MV-4-11 (cell line): ENCODE results near the gene LECT2.
A peak's percentile ranks its signal among the peaks of the same experiment; 100 is the strongest.

Experiments
- DNase-seq: peaks from one replicate; lab custom pipeline; 2025; lab: John Stamatoyannopoulos, UW

LECT2 gene

DNA sequence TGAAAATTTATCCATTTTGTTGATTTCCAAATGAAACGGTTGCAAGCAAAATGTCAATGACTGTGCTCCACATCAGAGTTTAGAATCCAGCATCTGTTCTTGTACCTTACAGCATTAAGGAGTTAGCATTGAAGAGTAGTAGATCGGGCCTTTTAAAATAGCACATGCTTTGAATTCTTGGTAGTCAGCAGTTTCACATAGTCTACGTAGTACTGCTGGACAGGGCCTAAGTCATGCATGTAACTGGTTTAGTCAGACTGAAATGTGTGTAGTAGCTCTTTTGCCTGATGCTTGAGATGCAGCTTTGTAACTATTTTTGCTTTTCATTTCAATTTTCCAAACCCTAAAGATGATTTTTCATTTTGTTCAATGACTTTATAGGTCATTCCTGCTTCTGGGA, 19.8 kb downstream of the LECT2 start:
- DNase-seq, result no peak

DNA sequence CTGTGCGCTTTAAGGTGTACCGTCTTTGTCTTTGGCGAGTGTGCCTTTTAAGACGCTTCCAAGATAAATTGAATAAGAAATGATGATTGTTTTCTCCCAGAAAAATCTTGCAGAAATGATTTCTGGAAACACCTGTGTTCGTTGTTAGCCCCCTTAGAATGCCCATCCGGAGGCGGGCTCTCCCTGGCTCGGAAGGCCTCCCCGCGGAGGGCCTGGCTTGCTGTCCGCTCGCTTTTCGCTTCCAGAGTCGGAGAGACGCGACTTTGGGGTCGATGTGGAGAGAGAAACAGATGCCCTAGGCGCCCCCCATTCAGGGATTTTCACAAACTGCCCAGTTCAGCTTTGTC, 23.9 kb downstream of the LECT2 start:
- DNase-seq, result no peak

DNA sequence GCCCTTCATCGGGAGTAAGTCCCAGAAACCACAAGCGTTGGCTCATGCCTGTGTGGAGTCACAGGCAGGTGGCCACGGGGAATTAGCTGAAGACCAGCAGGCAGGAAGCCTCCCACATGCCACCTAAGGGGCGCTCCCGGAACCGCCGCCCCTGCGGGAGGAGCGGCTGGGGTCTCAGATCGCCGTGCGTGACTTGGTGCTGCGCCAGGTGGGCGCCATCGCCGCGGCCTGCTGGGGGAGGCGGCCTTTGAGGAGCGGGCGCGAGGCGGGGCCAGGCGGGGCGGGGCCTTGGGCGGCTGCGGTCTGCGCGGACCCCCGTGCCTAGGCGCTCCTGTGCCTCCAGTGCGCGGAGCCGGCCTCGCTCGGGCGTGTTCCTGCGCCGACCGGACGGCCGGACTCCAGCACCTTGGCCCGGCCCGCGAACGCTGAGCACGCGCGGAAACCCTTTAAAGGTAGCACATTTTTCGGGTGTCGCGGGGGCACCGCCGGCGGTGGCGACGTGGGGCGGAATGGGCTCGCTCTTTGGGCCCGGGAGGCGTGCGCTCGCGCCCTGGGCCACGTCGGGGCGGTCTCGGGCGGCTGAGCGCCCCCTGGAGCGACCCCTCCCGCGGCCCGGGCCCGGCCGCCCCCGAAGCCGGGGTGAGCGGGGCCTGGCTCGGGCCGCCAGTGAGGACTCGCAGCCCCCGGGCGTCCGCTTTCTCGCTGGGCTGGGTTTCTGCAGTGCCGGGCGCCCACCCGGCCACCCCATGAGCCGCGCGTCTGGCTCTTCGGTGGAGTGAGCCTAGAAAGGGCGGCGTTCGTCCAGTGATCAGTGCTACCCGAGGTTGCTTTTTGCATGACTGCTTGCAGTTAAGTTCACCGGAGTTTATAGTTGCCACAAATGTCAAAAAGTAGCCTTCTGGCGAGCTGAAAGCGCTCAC, 24.5 kb downstream of the LECT2 start:
- no peak for DNase-seq

DNA sequence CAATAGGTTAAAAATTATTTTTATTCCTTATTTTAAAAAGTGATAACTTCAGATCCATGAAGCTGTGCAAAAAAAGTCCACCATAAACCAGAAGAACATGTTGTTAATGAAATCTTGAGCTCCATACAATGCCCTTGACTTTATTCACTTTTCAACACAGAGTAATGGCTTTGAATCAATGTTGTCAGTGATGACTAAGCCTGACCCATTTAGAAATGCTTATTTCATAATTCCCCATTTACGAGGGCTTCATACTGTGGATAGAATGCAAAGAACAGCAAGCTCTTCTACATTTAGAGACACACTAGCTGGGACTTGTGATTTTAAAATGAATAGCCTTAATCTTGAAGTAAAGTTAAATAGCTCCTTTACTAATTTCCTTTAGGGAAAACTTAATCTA, 33.4 kb downstream of the LECT2 start:
- peak; percentile 14 for DNase-seq

DNA sequence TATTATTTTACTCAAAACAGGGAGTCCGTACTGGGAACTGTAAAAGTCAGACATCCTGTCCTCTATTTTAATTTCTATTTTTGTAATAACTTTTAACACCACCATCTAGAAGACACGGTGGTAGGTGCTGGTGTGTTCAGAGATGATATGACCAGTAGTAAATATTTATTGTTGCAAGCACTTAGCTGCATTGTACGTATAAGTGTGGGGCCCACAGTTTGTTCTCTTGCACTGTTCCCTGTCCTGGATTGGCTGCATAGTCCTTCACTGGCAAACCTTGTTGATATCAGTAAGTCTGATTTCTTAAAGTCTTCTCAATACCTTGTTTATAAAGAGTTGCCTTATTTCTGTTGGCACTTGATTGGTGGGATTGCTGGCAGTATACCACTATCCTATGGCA, 34.6 kb downstream of the LECT2 start:
- DNase-seq, result no peak

DNA sequence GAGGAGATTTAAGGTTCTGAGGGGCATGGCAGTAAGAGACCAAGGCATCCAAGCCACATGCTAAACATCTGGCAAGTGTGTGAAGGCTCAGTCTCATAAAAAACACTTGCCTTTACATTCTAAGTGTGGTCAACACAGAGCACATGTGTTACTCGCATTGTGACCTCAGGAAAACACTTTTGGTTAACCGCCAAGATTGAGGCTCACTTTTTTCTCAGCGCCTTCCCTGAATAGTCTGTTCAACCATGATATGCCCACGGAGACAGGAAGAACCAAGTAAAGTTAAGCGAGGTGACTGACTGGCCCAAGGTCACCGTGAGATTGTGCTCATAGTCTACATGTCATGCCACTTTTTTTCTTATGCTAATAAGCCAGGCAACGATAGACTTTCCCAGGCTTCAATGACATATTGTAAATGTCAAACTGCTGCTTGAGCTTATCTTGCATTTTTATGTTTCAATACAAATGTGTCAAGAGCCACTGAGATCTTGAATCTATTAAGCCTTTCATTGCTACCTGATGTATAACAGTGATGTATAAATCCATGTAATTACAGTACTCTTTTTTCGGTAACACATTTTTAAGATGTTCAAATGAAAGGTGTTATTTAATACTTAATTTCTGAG, 38.0 kb downstream of the LECT2 start:
- no peak for DNase-seq

DNA sequence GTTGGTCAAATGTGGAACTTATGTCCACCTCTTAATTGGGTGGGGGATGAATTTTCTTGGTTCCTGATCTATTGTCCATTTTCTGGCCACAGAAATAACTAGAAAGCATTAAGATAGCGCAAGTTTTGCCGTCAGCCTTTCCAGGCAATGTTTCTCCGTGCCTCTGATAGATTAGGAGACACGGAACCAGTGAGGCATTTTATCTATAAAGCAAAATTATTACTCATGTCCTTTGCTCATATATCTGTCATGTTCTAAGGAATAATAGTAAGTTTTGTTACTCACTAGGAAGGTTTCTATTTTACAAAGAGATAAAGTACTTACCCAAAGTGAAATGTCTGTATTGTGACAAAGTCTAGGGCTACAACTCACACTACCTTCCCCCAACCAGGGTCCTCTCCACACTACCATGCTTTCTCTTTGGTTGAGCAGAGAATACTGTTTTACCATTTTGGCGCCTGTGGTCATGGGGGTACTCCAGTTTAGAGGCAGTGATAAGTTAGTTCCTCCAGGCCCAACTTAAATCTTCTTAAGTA, 39.2 kb downstream of the LECT2 start:
- DNase-seq, result no peak

DNA sequence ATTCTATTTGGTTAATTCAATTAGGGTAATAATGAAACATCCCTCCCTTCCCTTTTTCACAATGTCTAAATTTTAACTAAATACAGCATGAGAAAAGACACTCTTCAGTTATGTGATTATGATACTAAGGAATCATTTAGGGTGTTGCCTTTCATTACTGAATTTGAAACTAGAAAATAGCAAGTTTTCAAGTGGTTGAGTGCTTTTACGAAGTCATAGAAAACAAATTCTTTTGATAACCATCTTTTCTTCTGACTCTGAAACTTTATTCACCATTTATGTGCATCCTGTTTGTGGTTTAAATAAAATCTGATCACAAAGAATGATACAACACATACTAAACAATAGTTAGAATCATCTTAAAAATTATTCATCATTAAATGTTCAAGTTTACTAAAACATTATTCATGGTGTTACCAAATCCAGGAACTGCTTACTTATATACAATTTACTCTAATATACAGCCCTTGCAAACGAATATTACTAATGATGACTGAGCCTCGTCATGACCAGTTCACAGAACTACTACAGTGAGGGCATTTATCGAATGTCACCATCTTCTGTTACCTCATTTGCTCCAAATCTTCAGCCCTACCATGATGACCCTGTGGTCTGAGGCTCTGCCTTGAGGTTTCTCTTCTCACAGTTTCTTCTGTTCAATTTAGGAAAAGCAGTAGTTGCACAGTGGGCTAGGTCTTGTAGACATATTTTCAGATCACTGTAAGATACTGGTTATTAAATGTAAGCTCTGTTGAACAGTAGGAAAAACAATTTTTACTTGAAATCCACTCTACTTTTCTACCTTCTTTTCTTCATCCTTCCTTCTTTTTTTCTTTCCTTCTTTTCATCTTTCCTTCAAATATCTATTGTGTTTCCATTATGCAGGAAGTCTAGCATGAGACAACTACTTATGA, 40.8 kb downstream of the LECT2 start:
- DNase-seq, result no peak

DNA sequence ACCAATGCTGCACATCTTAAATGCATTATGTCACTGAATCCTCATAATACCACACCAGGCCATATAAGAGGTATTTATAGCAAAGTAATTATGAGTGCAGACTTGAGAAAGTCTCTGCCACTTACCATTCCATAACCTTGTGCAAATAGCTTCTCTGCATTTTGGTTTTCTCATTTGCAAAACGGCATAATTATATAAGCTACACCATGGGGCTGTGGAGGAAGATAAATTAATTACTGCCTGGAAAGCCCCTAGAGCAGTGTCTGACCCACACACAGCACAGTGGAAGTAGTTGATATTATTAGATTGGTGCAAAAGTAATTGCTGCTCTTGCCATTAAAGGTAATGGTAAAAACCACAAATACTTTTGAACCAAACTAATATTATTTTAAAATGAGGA, 49.6 kb downstream of the LECT2 start:
- no peak for DNase-seq

DNA sequence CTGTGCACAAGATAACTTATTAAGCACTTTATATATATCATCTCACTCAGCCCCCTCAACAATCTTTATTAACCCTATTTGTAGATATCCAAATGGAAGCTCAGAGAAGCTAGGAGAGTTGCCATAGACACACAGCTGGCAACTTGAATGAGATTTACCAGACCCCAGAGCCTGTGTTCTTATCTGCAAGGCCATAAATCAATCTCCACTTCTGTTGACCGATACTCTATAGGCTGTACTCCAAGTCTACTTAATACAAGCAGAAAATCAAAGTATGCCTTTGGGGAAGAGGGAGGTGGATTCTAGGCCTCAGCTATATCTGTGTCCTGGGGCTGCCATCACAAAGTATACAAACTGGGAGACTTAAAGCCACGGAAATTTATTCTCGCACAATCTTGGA, 53.1 kb downstream of the LECT2 start:
- DNase-seq, result no peak

DNA sequence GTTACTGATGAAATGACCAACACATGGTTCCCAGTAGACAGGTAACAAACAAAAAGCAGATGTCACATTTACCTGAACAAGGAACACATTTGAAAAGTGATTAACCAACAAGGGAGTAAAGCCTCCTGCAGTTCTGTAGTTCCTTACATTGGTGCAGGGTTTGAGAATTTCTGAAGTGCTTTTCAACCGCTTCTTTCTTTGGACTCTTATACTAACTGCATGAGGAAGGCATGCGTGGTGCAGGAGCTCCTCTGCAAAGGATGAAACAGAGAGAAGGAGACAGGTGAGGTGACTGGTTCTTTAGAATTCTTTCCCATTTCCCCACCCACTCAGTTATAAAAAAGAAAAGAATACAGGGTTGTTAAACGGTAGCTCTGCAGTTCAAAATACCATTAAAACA, 54.5 kb downstream of the LECT2 start:
- DNase-seq, result no peak

DNA sequence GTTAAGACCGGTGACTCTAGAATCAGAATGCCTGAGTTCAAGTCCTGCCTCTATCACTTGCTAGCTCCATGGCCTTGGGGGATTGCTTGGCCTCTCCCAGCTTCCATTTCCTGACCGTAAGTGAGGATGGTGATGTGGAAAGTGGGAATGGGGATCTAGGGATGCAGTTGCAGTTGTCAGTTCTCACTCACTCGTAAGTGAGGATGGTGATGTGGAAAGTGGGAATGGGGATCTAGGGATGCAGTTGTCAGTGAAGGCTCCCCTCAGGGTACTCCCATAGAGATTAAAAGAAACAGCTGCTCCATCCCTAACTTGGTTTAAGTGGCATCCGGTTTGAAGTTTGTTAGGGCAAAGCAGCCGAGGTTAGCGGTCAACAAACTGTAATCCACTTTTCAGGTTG, 56.1 kb downstream of the LECT2 start:
- no peak for DNase-seq
